Activated CD4-positive, alpha-beta T cell treated with anti-CD3 and anti-CD28 coated beads, Interleukin-2, amount 50 U/mL, for 1 hour (primary cell): ENCODE results near the gene BRD3.

Experiments used
- DNase-seq: peaks from one replicate; pipeline ENCODE4 v3.0.0-alpha.2; 2020

Gene BRD3

DNA sequence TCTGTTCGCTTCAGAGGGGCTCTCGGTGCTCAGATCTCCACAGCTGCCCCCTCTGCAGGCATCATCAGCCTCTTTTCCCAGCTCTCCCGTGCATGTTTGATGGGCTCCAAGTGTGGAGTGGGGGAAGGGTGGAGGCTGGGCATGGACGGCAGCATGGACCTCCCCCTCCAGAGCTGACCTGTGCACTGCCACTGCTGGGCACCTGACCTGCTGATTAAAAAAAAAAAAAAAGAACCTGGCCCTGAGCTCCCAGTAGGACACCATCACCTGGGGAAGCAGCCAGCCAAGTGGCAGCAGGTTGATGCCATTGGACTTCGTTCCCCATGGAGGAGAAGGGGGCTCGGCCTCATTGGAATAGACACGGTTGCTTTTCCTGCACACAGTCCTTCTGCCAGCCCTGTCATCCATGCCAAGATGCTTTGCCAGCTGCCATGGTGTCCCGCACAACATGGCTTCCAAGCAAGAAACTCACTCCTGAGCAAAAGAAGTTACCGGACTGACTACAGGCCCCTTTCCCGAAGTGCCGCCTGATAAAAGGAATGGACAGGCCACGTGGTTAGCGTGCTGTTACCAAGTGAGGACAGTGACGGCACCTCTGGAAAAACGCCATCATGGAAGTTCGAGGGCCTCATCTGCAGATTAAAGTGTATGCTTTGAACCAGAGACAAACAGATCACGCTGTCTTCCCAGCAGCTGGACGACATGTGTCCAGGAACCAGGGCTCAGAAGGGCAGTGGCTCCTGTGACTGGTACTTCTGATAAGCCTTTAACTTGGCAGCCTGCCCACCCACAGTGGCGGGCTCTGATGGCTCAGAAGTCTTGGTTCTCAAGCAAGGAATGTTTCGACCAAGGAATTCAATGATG is 57.3 kb downstream of the BRD3 start:
- no peak for DNase-seq

DNA sequence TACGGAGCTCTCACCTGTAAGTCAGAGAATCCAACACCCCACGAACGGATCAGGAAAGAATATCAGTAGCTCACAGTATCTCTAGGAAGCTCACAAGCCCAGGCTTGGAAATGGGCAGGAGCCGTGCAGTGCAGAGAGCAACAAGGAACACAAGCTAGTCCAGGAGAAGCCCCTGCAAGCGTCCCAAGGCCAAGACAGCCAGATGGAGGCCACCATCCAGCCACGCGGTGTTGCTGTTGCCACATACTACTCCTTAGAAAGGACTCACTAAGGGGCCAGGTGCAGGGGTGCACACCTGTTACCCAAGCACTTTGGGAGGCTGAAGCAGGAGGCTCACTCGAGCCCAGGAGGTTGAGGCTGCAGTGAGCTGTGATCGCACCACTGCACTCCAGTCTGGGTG is 60.3 kb downstream of the BRD3 start:
- no peak for DNase-seq

DNA sequence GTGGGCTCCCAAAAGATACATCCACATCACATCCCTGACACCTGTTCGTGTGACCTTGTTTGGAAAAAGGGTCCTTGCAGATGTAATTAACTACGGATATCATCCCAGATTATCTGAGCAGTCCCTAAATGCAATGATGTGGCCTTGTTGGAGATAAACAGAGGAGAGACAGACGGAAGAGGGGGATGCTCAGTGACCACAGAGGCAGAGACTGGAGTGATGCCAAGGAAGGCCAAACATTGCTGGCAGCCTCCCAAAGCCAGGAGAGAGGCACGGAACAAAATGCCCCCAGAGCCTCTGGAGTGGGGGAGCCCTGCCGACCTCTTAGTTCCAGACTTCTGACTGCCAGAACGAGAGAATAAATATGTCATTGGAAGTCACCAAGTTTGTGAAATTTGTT is 60.7 kb downstream of the BRD3 start:
- no peak for DNase-seq

DNA sequence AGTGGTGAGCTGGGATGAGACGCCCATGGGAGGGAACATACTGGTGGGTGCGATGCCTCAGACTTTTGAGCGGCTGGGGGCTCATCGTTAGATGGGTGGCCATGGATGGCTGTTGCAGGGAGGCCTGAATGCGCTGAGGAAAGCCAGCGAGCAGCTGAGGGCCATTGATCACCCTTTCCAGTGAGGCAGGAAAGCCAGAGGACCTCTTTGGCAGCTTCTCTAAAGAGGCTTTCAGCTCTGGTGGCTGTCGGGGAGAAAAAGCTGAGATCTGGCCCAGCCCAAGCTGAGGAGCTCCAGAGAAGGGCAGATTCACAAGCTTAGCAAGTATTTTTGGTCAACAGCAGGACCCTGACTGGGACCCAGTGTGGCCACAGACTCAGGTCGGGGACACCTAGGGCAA is 62.4 kb downstream of the BRD3 start:
- no peak for DNase-seq

DNA sequence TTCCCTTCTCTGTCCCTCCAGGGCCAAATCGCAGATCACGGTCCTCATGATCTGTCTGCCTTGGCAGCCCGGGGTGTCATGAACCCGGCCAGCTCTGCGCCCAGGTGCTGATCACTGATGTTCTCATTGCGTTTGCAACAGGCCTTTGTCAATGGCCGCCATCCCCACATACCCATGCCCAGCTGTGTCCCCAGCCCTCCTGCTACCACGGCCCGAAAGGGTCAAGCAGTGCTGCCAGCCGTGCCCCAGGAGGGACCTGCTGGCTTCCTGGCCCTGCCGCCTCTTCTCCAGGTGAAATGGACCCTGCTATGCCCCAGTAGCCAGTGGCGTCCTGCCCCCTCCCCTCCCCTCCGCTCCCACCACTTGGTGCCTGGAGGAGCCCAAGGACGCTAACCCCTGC is 62.9 kb downstream of the BRD3 start:
- DNase-seq, result no peak

DNA sequence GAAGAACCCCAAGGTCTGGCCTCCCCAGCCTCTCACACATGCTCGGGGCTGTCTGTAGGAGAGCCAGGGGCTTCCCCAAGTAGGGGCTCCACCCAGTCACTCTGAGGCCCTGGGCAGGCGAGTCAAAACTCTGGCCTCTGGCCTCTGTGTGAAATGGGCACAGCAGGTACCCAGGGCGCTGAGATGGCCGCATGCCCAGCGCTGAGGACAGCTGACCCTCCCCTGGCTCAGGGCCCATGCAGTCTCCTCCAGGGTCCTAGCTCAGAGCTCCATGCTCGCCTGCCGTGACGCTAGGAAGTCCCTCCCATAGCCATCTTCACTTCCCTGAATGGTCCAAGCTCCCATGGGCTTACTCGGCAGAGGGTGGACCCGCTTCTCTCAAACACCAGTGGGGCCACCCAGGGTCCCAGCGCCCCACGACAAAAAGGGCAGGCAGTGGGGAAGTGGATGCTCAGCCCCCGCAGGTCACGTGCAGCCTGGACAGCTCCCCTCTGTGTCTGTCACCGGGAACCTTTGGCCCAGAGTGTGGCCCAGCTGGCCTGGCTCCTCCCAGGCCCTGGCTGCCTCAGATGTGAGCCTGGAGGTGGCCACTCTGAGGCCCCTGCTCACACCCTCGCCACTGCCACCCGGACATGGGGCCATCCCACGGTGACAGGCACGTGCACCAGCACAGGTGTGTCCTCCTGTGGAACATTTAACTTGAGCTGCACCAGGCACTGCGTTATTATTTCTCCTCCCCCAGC is 63.5 kb downstream of the BRD3 start:
- no peak for DNase-seq

DNA sequence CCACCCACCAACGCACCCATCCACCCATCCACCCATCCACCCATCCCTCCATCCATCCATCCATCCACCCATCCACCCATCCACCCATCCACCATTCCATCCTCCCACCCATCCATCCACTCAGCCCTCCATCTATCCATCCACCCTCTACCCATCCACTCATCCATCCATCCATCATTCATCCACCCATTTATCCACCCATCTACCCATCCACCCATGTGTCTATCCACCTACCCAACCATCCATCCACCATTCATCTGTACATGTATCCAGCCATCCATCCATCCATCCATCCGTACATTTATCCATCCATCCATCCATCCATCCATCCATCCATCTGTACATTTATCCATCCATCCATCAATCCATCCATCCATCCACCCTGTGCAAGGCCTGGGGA is 64.6 kb downstream of the BRD3 start:
- no peak for DNase-seq

DNA sequence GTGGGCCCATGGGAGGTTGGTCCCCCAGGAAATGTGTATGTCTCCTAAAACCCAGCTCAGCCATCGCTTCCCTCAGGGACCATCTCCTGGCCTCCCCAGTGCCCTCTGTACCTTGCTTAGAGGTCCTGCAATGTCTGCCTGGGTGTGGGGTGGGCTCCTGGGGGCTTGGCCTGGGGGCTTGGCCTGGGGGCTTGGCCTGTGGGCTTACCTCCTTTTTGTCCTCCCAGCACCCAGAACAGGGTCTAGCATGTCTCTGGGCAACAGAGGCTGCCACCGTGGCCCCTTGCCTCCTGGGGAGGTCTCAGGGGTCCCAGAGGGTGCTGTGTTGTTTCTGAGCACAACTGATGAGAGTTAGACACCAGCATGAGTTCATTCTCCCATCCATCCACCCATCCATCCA is 65.0 kb downstream of the BRD3 start:
- DNase-seq, result no peak

DNA sequence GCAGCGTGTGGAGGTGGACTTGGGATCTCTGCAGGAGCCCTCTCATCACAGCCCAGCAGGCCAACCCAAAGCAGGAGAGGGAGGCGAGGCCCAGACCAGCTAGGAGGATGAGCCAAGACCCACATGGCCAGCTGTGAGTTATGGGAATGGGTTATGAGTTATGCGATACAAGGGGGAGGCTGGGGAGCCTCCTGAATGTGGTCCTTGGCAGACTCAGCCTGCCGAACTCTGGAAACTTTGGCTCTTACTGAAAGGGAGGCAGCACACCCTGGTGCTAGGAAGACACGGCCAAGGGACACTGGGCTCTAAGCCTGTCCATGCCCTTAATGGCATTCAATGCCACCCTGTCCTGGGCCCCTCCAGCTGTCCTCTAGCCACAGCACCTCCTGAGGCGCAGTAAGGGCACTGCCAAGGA is 68.0 kb downstream of the BRD3 start:
- DNase-seq, result no peak

DNA sequence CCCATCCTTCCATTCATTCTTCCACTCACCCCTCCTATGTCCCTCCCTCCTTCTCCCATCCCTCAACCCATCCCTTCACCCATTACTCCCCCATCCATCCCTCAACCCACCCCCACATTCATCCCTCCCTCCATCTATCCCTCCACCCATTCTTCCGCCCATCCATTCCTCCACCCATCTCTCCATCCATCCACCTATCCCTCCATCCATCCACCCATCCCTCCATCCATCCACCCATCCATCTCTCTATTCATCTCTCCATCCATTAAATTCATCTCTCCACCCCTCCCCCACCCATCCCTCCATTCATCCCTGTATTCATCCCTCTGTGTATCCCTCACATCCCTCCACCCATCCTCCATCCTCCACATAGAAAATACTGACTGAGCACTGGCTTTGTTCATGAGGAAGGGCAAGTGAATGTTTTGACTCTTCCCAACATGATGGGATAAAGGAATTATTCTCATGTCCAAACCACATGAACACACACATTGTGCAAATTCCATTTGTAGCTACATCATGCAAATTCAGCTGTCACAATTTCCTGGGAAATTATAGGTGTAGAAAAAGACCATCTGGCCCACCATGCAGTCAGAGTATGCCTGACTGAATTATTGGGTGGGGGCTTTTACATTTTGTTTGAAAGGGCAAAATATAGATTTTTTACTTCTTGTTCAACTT is 68.8 kb downstream of the BRD3 start:
- DNase-seq, result no peak

DNA sequence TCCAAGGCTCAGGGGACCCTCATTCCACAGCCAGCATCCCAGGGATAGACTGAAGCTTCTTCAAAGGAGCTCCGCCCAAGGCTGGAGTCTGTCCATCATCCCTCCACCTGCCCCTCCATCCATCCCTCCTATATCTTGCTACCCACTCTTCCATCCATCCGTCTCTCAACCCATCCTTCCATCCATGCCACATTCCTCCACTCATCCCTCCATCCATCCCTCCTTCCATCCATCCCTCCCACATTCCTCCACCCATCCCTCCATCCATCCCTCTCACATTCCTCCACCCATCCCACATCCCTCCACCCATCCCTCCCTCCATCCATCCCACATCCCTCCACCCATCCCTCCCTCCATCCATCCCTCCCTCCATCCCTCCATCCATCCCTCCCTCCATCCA is 70.2 kb downstream of the BRD3 start:
- DNase-seq, result no peak

DNA sequence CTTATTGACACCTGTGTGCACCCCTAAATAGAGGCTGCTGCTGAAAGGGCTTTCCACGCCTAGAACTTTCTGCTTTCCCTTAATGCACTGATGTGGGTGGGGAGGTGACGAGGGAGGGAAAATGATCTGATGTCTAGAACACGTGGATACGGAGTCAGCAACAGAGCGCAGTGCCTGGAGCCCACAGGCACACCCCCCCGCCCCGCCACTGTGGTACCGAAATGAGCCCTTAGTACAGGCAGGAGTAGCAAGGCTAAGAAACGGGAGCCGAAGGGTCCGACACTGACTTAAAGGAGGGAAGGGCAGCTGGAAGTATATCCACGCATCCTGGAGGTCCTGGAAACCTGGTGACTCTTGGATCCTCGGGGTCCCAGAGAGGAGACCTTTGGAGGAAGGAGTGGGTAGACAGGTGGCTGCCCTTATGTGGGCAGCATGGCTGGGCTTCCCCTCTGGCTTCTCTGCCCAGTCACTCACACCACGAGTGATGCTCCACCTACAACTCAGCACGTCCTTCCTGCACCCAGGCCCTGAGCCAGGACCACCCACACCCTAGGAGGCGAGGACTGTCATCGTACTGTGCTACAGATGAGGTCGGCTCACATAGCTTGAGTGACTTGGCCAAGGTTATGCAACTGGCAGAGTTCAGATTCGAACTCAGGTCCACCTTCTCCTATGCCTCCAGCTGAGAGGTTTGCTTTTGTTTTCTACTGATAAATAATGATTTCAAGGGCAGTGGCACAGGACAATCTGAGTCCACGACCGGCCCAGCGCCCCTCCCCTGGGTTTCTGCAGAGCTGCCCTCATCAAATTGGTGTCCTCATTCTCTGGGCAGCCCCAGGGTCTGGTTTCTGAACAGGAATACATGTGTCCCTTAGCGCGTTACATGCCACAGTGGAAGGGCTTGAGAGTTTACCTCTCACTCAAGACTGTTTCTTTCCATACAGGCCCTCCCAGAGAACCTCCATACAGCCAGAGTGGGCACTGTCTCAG is 71.0 kb downstream of the BRD3 start:
- no peak for DNase-seq

DNA sequence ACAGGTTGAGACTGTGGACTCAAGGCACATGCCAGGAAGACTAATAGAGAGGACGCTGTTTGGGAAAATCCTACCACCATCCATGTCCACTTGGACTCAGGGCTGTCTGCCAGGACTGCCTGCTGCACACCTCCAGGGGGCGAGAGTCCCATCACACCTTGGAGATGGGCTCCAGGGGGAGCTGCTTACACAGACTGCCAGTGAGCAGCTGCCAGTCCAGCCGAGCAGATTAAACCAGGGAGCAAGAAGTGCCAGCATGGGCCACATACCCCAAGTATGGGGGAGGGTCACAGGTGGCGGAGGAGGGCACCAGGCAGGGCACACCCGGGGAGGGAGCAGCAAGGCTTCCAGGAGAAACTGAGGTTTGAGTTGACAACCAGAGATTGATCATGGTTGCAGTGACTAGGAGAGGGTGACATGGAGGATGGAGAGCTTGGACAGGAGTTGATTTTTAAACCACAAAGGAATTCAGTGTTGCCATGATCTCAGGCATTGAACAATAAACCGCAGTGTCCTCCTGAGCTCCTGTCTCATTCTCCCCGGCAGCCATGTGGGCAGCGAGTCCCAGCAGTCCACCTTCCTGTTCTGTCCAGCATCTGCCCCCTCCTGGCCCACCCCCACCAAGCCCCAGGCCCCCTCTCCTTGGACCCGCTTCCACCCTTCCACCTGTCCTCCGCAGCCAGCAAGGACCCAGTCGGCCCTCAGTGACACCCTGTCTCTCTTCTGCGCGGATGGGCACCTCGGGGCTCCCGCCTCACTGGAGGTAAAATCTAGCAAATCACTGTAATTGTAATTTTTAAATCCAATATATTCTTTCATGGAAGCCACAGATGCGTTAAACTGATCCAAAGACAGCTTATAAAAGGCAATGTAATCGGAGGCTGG is 72.6 kb downstream of the BRD3 start:
- DNase-seq, result no peak

DNA sequence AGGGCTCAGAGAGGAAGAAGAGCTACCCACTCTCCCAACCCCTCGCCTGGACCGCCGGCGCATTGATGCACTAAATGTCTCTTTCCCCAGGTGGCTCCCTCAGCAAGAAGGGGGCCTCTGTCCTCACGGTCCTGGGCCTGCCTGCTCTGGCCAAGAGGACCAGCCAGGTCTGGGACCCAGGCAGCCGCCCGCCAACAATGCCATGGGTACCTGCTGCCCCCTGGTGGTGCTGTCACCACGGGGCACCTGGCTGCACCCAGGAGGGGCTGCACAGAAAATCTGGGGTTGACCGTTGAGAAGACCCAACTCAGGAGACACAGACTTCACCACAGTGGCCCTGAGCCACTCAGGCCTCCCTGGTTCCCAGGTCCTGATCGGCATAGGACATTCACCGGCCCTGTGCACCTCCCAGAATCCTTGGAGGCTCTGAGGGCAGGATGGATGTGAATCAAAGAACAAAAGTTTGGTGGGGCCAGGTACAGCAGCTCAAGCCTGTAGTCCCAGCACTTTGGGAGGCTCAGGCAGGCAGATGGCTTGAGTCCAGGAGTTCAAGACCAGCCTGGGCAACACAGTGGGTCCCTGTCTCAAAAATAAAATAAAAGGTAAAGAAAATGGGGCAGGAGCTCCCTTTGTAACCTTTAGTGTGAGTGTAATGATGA is 73.3 kb downstream of the BRD3 start:
- DNase-seq, result peak; percentile 73

DNA sequence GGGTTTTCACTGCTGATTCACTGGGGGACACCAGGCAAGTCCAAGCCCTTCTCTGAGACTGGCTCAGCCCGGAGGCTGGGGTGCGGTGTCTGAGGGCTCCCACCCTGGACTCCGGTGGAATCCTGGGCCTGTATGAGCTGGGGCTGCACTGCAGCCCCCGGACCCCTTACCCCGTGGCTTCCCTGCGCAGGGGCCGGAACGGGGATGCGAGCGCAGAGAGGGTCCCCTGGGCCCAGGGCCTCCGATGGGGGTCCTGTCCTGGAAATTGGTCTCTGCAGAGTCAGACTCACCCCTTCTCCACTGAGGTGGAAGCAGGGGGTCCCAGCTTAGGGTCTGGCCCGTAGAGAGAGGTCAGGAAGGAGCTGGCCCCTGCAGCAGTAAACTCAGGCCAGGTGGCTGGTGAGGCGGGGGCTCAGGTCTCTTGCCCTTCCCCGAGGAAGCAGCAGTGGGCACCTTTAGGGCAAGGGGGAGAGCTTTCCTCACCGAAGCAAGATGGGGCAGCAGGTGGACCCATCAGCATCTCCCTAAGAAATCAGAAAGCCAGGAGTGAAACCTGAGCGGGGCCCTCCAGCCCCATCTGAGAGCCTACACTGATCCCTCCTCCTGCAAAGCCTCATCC is 74.1 kb downstream of the BRD3 start:
- DNase-seq, result no peak

DNA sequence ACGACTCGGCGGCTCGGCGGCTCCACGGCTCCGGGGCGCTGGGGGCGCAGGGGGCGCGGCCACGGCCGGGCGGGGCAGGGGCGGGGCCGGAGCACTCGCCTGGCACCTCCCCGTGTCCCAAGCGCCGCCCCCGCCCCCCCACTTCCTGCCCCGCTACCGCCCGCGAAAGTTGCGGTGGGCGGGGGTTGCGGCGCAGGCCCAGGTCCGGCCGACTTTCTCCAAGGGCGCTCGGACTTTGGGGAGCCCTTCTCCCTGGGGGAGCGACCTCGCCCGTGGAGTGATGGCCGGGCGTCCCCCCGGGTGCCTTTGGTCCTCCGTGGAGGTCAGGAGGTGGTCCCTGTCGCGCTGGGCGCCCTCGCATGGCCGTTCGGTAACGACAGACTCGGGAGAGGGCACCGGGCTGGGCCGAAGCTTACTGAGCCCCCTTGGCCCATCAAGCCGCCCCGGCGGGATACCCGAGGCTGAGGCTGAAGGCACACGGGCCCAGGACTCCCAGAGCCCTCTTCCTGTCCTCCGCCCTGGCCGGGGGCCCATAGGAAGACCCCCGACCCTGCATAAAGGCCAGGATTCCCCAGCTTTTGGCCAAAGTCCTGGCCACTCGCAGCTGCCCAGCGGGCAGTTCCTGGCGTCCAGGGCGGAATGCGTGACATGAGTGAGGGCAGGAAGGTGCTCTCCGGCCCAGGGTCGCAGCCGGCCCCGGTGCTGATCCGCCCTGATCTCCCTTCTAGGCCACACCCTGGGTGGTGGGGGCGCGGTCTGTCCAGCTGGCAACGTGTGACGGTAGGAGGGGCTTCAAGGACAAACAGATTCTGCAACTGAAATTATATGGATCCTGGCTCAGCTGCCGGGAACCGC is 74.8 kb downstream of the BRD3 start:
- DNase-seq, result peak; percentile 69

DNA sequence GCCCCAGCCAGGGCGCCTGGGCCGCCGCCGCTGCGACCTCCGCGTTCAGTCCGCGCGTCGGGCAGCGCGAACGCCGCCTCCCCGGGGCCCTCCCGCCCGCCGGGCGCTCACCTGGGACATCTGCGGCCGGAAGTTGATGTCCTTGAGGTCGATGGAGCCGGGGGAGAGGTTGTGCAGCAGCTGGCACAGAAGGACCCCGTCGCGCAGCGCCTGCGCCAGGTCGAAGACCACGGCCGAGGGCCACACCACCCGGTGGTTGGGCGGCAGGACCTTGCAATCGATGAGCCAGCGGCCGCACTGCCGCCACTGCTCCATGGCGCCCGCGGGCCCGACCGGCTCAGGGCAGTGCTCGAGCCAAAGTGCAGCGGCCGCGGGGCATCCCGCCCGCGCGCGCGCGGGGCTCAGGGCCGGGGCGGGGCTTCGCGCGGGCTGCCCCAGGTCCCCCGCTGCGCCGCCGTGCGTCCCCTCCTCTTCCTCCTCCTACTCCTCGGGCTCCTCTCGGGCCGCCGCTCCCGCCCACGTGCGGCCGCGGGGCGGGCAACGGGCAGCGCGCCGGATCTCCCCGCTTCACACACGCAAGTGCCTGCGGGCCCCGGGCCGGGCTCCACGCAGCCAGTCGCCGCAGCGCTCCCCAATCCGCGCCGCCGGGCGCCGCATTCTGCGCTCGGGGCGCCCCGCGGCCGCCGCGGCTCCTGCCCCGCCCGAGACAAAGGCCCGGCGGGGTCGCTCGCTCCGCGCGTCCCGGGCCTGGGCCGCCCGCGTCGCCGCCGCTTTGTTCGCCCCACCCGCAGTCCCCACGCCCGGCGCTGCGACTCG is 75.7 kb downstream of the BRD3 start, which contains the start of gene VAV2:
VAV2 (minus strand) TSS at position 361 of the 816 bp plus-strand sequence; CDS start at position 315, 46 bp downstream.
- DNase-seq, result no peak

DNA sequence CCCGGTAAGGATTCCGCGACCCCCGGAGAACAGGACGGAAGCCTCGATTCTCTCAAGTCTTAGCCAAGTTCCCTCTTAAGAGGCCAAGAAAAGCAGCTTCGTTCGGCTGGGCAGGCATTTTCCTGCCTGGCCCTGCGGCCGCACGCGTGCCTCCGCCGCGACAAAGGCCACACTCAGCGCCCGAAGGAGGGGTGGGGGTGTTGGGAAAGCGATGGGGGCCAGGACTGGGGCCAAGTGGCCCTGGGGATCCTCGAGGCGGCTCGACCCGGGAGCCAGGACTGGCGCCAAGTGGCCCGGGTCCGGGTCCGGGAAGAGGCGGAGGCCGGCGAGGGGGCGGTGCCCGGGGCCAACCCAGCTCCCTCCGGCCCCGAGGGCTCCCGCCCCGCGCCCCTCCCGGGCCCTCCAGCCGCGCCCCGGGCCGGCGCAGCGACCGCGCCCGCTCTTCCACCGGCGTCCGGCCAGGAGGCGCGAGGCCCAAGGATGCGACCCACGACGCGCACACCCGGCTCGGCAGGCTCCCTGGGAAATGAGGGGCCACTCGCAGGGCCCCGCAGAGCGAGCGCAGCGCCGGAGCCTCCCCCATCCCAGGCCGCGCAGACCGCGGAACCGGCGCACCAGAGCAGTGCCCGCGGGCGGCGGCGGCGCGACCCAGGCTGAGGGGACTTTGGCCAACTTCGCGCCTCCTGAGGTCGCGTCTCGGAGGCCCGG is 76.5 kb downstream of the BRD3 start:
- no peak for DNase-seq
